Neural crest cell (in vitro differentiated cells): ENCODE results near the gene KIF25. TPM values are rescaled to one million over a fixed set of nuclear protein-coding genes. Genes with fewer than 3 reads are reported as not detected.
"Not testable (repeated sequence)": the region's sequence is repeated elsewhere in the genome, so short reads cannot be mapped to it uniquely, and the experiment has no call there.

Experiments
- DNase-seq: peaks from one replicate; pipeline ENCODE4 v3.0.0; 2021; ENCODE audit warnings: low read depth, mixed read lengths, low spot score
- H3K27ac Mint-ChIP-seq: one replicate; pipeline ENCODE4 v1.8.0; 2021; ENCODE audit warnings: mild to moderate bottlenecking, mixed read lengths; ENCODE audit not compliant: unreplicated experiment
- H3K27me3 Mint-ChIP-seq: 2 replicates; pipeline ENCODE4 v1.8.0; 2021; ENCODE audit warnings: low read depth, mild to moderate bottlenecking, mixed read lengths
- H3K36me3 Mint-ChIP-seq: 2 replicates; pipeline ENCODE4 v1.8.0; 2021; ENCODE audit warnings: low read depth, mild to moderate bottlenecking, mixed read lengths
- H3K4me1 Mint-ChIP-seq: 2 replicates; pipeline ENCODE4 v1.8.0; 2021; ENCODE audit warnings: mixed read lengths
- H3K4me3 Mint-ChIP-seq: one replicate; pipeline ENCODE4 v1.8.0; 2021; ENCODE audit warnings: mild to moderate bottlenecking, mixed read lengths
- H3K9me3 Mint-ChIP-seq: 2 replicates; pipeline ENCODE4 v1.8.0; 2021; ENCODE audit warnings: mixed read lengths
- total RNA-seq: library from RNA; stranded (reverse); gene quantifications from 2 replicates; pipeline ENCODE4 v1.2.1, GENCODE V29; 2021
- TF ChIP-seq, protein P1 (sequence below): fragments of 200-600 bp; sonication (generic); conservative IDR thresholded peaks from 2 replicates; pipeline ENCODE4 v1.5.0; 2021; ENCODE audit warnings: antibody characterized with exemption, mild to moderate bottlenecking

The KIF25 gene
- total RNA-seq, 1 donor from 2014 or later = 0.72 TPM

DNA sequence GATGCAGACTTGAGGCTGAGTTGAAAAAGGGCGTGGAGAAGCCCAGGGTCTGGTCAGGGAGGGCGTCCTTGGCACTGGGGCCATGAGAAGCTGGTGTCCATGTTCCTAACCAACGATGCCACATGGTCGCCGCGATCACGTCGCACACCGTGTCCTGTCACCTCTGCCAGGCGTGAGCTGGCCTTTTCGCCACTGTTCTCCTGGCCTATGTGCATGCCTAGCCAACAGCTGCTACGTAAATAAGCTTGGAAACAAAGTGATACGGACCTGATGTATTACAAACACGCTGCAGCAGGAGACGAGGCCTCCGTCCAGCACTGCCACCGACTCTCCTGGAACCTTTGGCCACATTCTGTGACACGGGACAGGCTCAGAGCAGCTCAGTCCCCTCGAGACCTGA lies 22.0 kb upstream of the KIF25 start:
- no peak for DNase-seq
- no peak overlapping the region for H3K27ac Mint-ChIP-seq
- no peak overlapping the region for H3K4me3 Mint-ChIP-seq
- peaks cover 2% of the 10 kb centered on the region for H3K9me3 Mint-ChIP-seq
- no peaks in the 10 kb centered on the region for H3K27me3 Mint-ChIP-seq
- H3K4me1 Mint-ChIP-seq = peaks cover 51% of the 10 kb centered on the region
- TF ChIP-seq, protein P1, sequence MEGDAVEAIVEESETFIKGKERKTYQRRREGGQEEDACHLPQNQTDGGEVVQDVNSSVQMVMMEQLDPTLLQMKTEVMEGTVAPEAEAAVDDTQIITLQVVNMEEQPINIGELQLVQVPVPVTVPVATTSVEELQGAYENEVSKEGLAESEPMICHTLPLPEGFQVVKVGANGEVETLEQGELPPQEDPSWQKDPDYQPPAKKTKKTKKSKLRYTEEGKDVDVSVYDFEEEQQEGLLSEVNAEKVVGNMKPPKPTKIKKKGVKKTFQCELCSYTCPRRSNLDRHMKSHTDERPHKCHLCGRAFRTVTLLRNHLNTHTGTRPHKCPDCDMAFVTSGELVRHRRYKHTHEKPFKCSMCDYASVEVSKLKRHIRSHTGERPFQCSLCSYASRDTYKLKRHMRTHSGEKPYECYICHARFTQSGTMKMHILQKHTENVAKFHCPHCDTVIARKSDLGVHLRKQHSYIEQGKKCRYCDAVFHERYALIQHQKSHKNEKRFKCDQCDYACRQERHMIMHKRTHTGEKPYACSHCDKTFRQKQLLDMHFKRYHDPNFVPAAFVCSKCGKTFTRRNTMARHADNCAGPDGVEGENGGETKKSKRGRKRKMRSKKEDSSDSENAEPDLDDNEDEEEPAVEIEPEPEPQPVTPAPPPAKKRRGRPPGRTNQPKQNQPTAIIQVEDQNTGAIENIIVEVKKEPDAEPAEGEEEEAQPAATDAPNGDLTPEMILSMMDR = no peak
- peaks cover 6% of the 10 kb centered on the region for H3K36me3 Mint-ChIP-seq

DNA sequence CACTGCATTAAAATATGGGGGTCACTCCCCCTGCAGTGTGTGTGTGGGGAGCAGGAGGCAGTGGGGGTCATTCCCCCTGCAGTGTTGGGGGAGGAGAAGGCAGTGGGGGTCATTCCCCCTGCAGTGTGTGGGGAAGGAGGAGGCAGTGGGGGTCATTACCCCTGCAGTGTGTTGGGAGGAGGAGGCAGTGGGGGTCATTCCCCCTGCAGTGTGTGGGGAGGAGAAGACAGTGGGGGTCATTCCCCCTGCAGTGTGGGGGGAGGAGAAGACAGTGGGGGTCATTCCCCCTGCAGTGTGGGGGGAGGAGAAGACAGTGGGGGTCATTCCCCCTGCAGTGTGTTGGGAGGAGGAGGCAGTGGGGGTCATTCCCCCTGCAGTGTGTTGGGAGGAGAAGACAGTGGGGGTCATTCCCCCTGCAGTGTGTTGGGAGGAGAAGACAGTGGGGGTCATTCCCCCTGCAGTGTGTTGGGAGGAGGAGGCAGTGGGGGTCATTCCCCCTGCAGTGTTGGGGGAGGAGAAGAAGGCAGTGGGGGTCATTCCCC lies 21.3 kb upstream of the KIF25 start:
- peaks cover 51% of the 10 kb centered on the region for H3K4me1 Mint-ChIP-seq
- H3K9me3 Mint-ChIP-seq, H3K4me3 Mint-ChIP-seq, DNase-seq, H3K27me3 Mint-ChIP-seq, H3K36me3 Mint-ChIP-seq, H3K27ac Mint-ChIP-seq: not testable (repeated sequence)

DNA sequence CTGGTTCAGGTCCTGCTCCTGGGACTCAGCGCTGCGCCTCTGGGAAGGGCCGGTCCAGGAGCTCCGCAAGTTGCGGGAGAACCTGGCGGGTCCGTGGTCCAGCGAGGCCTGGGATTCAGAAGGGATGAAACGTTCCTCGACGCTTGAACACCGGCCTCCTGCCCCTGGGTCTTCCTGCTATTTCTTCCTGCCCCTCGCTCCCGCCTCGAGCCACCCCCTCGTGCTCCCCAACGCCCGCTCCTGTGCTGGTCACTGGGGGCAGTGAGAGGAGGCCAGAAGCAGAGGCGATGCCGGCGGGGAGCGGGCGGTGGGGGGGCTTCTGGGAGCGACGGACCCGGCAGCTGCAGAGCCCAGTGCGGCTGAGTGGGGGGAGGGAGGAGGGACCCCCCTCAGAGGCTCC lies 20.8 kb upstream of the KIF25 start:
- peaks cover 8% of the 10 kb centered on the region for H3K36me3 Mint-ChIP-seq
- TF ChIP-seq, protein P1 = no peak
- H3K27ac Mint-ChIP-seq = no peak overlapping the region
- peaks cover 55% of the 10 kb centered on the region for H3K4me1 Mint-ChIP-seq
- no peak overlapping the region for H3K4me3 Mint-ChIP-seq
- DNase-seq = no peak
- no peaks in the 10 kb centered on the region for H3K27me3 Mint-ChIP-seq
- H3K9me3 Mint-ChIP-seq = peaks cover 5% of the 10 kb centered on the region

DNA sequence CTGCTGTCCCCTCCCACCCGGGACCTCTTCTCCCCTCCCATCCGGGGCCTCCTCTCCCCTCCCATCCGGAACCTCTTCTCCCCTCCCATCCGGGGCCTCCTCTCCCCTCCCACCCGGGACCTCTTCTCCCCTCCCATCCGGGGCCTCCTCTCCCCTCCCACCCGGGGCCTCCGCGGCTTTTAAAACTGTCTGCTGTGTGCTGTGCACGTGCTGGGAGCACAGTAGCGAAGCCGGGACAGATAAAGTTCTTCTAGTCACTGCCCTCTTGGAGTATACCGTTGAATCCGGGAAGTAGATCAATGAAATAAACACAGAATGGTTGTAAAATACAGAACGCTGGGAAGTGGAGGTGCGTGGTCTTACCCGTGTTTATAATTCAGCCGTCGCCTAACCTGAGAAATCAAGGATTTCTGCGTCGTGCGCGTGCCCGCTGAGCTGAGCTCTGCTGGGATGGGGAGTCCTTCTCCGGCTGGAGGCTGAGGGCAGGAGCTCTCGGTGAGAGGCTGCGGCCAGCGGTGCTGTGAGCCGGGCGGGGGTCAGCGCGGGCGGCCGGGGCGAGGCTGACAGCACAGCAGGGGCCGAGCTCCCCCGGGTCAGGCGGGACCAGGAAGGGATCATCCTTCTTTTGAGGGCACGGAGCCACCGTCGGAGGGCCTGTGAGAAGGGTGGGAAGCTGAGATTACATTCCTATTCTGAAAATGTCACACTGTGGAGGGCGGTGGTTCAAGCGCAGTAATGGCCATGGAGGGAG lies 19.6 kb upstream of the KIF25 start:
- Mint-ChIP-seq H3K27me3 (no peaks in the 10 kb centered on the region), H3K27ac (no peak overlapping the region), H3K36me3 (peaks cover 10% of the 10 kb centered on the region), H3K9me3 (peaks cover 7% of the 10 kb centered on the region), H3K4me3 (no peak overlapping the region), H3K4me1 (peaks cover 51% of the 10 kb centered on the region)
- TF ChIP-seq, protein P1 = no peak
- no peak for DNase-seq

DNA sequence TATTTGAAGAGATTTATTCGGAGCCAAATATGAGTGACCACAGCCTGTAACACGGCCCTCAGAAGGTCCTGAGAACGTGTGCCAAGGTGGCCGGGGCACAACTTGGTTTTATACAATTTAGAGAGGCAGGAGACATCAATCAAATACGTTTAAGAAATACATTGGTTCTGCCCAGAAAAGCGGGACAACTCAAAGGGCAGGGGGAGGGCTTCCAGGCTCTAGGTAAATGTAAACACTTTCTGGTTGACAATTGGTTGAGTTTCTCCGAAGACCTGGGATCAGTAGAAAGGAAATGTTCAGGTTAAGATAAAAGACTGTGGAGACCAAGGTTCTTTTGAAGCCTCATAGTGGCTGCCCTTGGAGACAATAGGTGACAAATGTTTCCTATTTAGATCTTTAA lies 18.9 kb upstream of the KIF25 start:
- H3K27ac Mint-ChIP-seq = peak overlapping the region; percentile 77
- TF ChIP-seq, protein P1 = no peak
- peaks cover 45% of the 10 kb centered on the region for H3K4me1 Mint-ChIP-seq
- H3K4me3 Mint-ChIP-seq = no peak overlapping the region
- no peak for DNase-seq
- H3K36me3 Mint-ChIP-seq = peaks cover 7% of the 10 kb centered on the region
- no peaks in the 10 kb centered on the region for H3K27me3 Mint-ChIP-seq
- peaks cover 7% of the 10 kb centered on the region for H3K9me3 Mint-ChIP-seq

DNA sequence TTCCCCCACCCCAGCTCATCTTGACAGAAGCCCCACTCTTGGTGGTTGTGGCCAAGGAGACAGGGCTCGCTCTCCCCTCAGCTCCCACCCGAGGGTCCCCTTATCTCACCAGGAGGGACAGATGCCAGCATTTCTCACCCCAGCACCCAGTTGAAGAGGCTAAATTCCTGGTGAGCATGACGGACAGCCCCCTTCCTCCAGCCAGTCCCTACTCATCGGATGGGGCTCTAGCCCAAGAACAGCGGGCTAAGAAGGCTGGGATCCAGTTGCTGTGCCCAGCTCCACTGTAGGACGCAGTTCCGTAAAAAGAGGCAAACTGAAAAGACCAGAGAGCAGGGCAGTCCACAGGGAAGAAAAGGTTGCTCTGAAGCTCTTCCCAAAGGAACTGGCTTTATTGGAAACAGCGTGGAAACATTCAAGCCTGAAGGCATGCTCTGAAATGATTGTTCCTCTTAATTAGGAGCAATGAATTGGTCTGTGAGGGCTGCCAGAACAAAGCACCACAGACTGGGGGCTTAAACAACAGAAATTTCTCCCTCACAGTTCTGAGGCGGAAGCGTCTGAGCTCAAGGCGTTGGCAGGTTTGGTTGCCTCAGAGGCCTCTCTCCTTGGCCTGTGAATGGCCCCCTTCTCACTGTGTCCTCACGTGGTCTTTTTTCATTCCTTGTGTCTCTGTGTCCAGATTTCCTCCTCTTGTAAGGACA lies 17.9 kb upstream of the KIF25 start:
- Mint-ChIP-seq H3K9me3 (peaks cover 14% of the 10 kb centered on the region), H3K27ac (no peak overlapping the region), H3K27me3 (no peaks in the 10 kb centered on the region), H3K4me1 (peaks cover 43% of the 10 kb centered on the region), H3K36me3 (peaks cover 14% of the 10 kb centered on the region), H3K4me3 (peak overlapping the region; percentile 48)
- no peak for DNase-seq
- TF ChIP-seq, protein P1 = no peak
